ENCODE results near the gene OPCML. TPM values are rescaled to one million over a fixed set of nuclear protein-coding genes. Genes with fewer than 3 reads are reported as not detected.

Gene OPCML
- total RNA-seq, 1 donor from 2014 or later, result not detected

DNA sequence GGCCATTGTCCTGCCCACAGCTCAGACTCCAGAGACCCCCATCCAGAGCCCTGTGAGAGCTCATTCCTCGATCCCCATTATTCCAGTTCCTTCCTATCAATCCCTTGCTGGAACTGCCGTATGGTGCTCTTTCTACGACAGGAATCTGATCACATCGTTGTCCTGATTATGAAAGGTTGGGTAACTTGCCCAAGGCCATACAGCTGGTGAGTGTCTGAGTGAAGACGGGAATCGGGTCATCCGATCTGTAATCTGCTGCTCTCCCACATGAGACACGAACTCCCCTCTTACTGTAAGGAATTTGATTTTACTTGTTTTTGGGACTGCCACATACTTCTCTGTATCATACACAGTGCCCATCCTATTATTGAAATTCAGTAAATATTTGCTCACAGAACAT is 149.1 kb downstream of the OPCML start:
- Mint-ChIP-seq H3K27ac (no peak overlapping the region), H3K9me3 (no peaks in the 10 kb centered on the region), H3K36me3 (ENCODE audit: low read depth) (no peaks in the 10 kb centered on the region), H3K4me1 (no peaks in the 10 kb centered on the region), H3K4me3 (no peak overlapping the region), H3K27me3 (no peaks in the 10 kb centered on the region)
- DNase-seq (no peak), ATAC-seq (ENCODE audit: low read depth) (no peak)
- ChIA-PET CTCF (no interaction called here), POLR2A (no interaction called here)
- TF ChIP-seq, protein P1, sequence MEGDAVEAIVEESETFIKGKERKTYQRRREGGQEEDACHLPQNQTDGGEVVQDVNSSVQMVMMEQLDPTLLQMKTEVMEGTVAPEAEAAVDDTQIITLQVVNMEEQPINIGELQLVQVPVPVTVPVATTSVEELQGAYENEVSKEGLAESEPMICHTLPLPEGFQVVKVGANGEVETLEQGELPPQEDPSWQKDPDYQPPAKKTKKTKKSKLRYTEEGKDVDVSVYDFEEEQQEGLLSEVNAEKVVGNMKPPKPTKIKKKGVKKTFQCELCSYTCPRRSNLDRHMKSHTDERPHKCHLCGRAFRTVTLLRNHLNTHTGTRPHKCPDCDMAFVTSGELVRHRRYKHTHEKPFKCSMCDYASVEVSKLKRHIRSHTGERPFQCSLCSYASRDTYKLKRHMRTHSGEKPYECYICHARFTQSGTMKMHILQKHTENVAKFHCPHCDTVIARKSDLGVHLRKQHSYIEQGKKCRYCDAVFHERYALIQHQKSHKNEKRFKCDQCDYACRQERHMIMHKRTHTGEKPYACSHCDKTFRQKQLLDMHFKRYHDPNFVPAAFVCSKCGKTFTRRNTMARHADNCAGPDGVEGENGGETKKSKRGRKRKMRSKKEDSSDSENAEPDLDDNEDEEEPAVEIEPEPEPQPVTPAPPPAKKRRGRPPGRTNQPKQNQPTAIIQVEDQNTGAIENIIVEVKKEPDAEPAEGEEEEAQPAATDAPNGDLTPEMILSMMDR (IDR thresholded peaks at IDR 0.05), result no peak
- intact Hi-C loops (cut with micrococcal nuclease), result no loop called here

DNA sequence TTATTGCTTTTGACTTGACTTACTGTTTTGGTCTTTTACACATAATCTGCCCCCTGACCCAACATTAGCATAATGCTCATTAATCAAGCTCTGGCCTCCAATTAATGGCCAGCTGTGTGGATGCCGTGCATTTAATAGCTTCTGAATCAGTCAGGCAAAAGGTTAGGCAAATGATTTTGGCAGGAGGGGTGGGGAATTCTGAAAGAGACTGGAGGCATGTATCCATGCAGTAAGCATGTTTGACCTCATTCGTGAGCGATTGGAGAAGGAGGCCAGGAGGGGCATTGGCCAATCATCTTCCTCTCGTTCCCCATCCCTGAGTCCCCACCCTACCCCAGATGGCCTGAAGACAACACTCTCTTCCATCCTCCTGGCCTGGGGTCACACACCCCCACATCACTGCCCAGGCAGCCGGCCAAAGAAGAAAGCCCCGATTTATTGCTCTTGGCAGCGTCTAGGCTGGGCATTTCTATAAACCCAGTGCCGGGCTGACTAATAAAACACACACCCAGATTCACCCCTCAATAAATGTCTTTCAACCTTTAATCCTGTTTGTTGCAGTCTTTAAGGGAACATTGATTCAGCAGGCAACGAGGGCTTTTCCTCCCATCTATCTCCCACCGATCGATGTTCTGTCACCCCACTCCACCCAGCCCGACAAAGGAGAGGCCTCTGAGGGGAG is 150.0 kb downstream of the OPCML start:
- no peak overlapping the region for H3K27ac Mint-ChIP-seq
- no peaks in the 10 kb centered on the region for H3K4me1 Mint-ChIP-seq
- no peaks in the 10 kb centered on the region for H3K9me3 Mint-ChIP-seq
- CTCF ChIA-PET, result no interaction called here
- DNase-seq, result no peak
- no peak overlapping the region for H3K4me3 Mint-ChIP-seq
- intact Hi-C loops (cut with micrococcal nuclease), result no loop called here
- POLR2A ChIA-PET, result no interaction called here
- no peaks in the 10 kb centered on the region for H3K36me3 Mint-ChIP-seq (ENCODE audit: low read depth)
- TF ChIP-seq, protein P1 (IDR thresholded peaks at IDR 0.05), result no peak
- H3K27me3 Mint-ChIP-seq, result no peaks in the 10 kb centered on the region
- no peak for ATAC-seq (ENCODE audit: low read depth)

DNA sequence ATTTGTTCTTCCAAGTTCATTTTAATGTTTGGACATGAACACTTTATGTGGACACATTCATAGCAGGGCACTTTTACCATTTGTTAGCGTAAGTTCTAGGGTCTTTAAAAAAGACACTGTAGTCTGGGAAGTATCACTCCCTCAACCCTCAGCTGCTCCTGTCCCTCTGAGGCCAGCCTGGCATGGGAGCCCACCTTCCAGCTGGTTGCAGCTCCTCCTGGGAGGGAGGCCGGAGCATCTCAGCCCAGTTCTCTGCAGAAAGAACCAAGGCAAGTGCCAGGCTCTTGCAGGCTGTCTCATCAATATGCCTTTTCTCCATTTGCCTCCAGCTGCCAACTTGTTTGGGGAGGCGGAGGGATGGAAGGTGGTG is 150.6 kb downstream of the OPCML start:
- Mint-ChIP-seq H3K4me1 (no peaks in the 10 kb centered on the region), H3K4me3 (no peak overlapping the region), H3K36me3 (ENCODE audit: low read depth) (no peaks in the 10 kb centered on the region), H3K9me3 (no peaks in the 10 kb centered on the region), H3K27me3 (no peaks in the 10 kb centered on the region), H3K27ac (no peak overlapping the region)
- intact Hi-C loops (cut with micrococcal nuclease), result no loop called here
- ChIA-PET CTCF (no interaction called here), POLR2A (no interaction called here)
- ATAC-seq (ENCODE audit: low read depth) (no peak), DNase-seq (no peak)
- TF ChIP-seq, protein P1 (IDR thresholded peaks at IDR 0.05), result no peak

DNA sequence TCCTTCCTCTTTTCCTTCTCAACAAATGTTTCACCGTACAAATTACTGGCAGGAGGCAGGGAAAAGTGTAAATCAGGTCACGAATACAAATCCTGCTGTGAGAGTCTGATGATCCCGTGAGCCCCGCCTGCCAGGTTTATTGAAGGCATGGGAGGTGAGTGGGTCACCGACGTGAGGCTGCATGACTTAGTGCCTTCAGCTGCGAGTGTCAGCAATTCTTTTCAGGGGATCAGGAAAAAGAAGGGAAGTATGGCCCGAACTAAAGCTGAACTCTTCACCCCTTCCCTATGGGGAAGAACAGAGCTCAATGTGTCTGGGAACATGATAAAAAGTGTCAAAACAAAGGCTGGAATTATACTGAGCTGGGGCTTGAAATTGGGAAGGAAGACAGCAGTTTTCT is 166.2 kb downstream of the OPCML start:
- TF ChIP-seq, protein P1 (IDR thresholded peaks at IDR 0.05), result no peak
- no peak overlapping the region for H3K27ac Mint-ChIP-seq
- ChIA-PET POLR2A (no interaction called here), CTCF (no interaction called here)
- H3K27me3 Mint-ChIP-seq, result no peaks in the 10 kb centered on the region
- H3K4me1 Mint-ChIP-seq, result no peaks in the 10 kb centered on the region
- intact Hi-C loops (cut with micrococcal nuclease), result no loop called here
- H3K4me3 Mint-ChIP-seq, result no peak overlapping the region
- no peaks in the 10 kb centered on the region for H3K36me3 Mint-ChIP-seq (ENCODE audit: low read depth)
- H3K9me3 Mint-ChIP-seq, result no peaks in the 10 kb centered on the region
- no peak for ATAC-seq (ENCODE audit: low read depth)
- DNase-seq, result no peak

DNA sequence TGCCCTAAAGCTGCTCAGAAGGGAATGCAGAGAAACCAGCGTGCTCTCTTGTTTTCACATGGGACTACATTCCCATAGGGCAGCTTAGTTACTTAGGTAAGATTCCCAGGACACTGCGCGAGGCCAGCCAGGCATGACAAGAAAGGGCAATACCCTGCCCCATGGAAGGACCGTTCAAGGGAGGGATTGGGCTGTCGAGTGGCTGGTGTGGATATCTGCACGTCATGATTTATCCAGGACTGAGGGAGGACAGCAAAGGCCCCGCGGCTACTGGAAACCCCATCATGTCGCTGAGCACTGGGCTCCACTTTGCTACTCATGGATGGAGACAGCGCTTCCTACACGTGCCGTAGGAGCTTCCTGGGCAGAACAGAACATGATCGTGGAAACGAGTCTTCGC is 169.4 kb downstream of the OPCML start:
- no peak for DNase-seq
- no peak overlapping the region for H3K4me3 Mint-ChIP-seq
- no peaks in the 10 kb centered on the region for H3K36me3 Mint-ChIP-seq (ENCODE audit: low read depth)
- ChIA-PET POLR2A (no interaction called here), CTCF (no interaction called here)
- no peaks in the 10 kb centered on the region for H3K27me3 Mint-ChIP-seq
- TF ChIP-seq, protein P1 (IDR thresholded peaks at IDR 0.05), result no peak
- H3K4me1 Mint-ChIP-seq, result no peaks in the 10 kb centered on the region
- H3K27ac Mint-ChIP-seq, result no peak overlapping the region
- no peak for ATAC-seq (ENCODE audit: low read depth)
- H3K9me3 Mint-ChIP-seq, result no peaks in the 10 kb centered on the region
- intact Hi-C loops (cut with micrococcal nuclease), result no loop called here

Data from activated B cell treated with CpG ODN at 0.5 μM for 24 hours (primary cell).